HepG2 (cell line): ENCODE data around the gene PISD. TPM values are rescaled to one million over a fixed set of nuclear protein-coding genes. Genes with fewer than 3 reads are reported as not detected.

Experiments
- CBX5 ChIP-seq: sonication (generic); formaldehyde crosslinking; IDR thresholded peaks from 2 replicates; pipeline ENCODE4 v1.4.0; 2020; ENCODE audit warnings: missing genetic modification reagents, borderline replicate concordance
- PITX1 ChIP-seq: sonication (generic); formaldehyde crosslinking; IDR thresholded peaks from 2 replicates; pipeline ENCODE4 v1.5.1; 2020; ENCODE audit warnings: mild to moderate bottlenecking, missing genetic modification reagents
- POLR2G ChIP-seq: fragments of 200-400 bp; formaldehyde crosslinking; IDR thresholded peaks from 2 replicates; pipeline ENCODE4 v1.6.1; 2018; ENCODE audit warnings: mild to moderate bottlenecking, low read depth, low read length, moderate library complexity
- RELA ChIP-seq: sonication (generic); formaldehyde crosslinking; IDR thresholded peaks from 2 replicates; pipeline ENCODE4 v1.4.0; 2020; ENCODE audit warnings: missing genetic modification reagents
- SOX6 ChIP-seq, 2 experiments: fragments of 450-650 bp in 1 of 2; sonication (generic) in 1 of 2; formaldehyde crosslinking in 1 of 2; IDR thresholded peaks; 2 replicates each; pipeline versions ENCODE4 v1.4.0 to v1.6.1; 2017 to 2020; ENCODE audit warnings: antibody characterized with exemption in 1 of 2, mild to moderate bottlenecking in 1 of 2, missing genetic modification reagents in 1 of 2
- ZEB1 ChIP-seq: IDR thresholded peaks from 2 replicates; pipeline ENCODE4 v1.6.1; 2012; ENCODE audit warnings: mild to moderate bottlenecking, low read depth, inconsistent platforms; ENCODE audit not compliant: insufficient replicate concordance
- ZNF543 ChIP-seq: sonication (generic); formaldehyde crosslinking; IDR thresholded peaks from 2 replicates; pipeline ENCODE4 v1.4.0; 2020; ENCODE audit warnings: mild to moderate bottlenecking, missing genetic modification reagents
- ZNF629 ChIP-seq: sonication (generic); formaldehyde crosslinking; conservative IDR thresholded peaks from 2 replicates; pipeline ENCODE4 v1.5.0; 2020; ENCODE audit warnings: missing genetic modification reagents
- polyA plus RNA-seq, 8 experiments: library from polyadenylated mRNA; depleted of rRNA in 3 of 8; stranded (reverse) in 7 of 8; unstranded in 1 of 8; fragments of >200 nt; fragmentation: Illumina TruSeq in 4 of 8; extraction: Trizol in 4 of 8; gene quantifications; 2 replicates each; pipeline versions ENCODE4 v1.2.1 to v1.2.3, GENCODE V29; 2011 to 2016; ENCODE audit warnings: low read depth in 4 of 8, missing spikeins in 1 of 8, mixed read lengths in 1 of 8; ENCODE audit not compliant: insufficient read depth in 1 of 8
- total RNA-seq, 5 experiments: library from RNA; depleted of rRNA; stranded (reverse); fragments of >200 nt; fragmentation: Illumina TruSeq; extraction: Trizol; gene quantifications; 2 replicates each; pipeline ENCODE4 v1.2.3, GENCODE V29; 2016; ENCODE audit warnings: low read depth in 1 of 5
- TF ChIP-seq, protein P1 (sequence below): sonication (generic); formaldehyde crosslinking; IDR thresholded peaks from 2 replicates; pipeline ENCODE4 v1.5.0; 2020; ENCODE audit warnings: mild to moderate bottlenecking, missing genetic modification reagents, borderline replicate concordance
- TF ChIP-seq, protein P2 (sequence below): sonication (generic); formaldehyde crosslinking; IDR thresholded peaks from 2 replicates; pipeline ENCODE4 v1.9.0; 2022; ENCODE audit warnings: missing genetic modification reagents, mild to moderate bottlenecking, borderline replicate concordance
- TF ChIP-seq, protein P3 (sequence below): fragments of 450-650 bp; IDR thresholded peaks from 2 replicates; pipeline ENCODE4 v1.6.1; 2017
- TF ChIP-seq, protein P4 (sequence below): sonication (generic); formaldehyde crosslinking; IDR thresholded peaks from 2 replicates; pipeline ENCODE4 v1.8.1; 2022; ENCODE audit warnings: mild to moderate bottlenecking, missing genetic modification reagents
- TF ChIP-seq, protein P5 (sequence below): sonication (generic); formaldehyde crosslinking; IDR thresholded peaks from 2 replicates; pipeline ENCODE4 v1.8.1; 2023; ENCODE audit warnings: missing genetic modification reagents, inconsistent platforms, borderline replicate concordance
- TF ChIP-seq, protein P6 (sequence below): sonication (generic); formaldehyde crosslinking; IDR thresholded peaks from 2 replicates; pipeline ENCODE4 v1.4.0; 2020; ENCODE audit warnings: missing genetic modification reagents, borderline replicate concordance
- TF ChIP-seq, protein P7 (sequence below): sonication (generic); formaldehyde crosslinking; IDR thresholded peaks from 2 replicates; pipeline ENCODE4 v1.8.1; 2023; ENCODE audit warnings: mild to moderate bottlenecking, missing genetic modification reagents

PISD gene
- total and polyA plus RNA-seq, 2 of the 13 experiments (the other 11 are each of a cell fraction or from before 2014, with no cell fraction given), result 30.1 to 47.7 TPM

DNA sequence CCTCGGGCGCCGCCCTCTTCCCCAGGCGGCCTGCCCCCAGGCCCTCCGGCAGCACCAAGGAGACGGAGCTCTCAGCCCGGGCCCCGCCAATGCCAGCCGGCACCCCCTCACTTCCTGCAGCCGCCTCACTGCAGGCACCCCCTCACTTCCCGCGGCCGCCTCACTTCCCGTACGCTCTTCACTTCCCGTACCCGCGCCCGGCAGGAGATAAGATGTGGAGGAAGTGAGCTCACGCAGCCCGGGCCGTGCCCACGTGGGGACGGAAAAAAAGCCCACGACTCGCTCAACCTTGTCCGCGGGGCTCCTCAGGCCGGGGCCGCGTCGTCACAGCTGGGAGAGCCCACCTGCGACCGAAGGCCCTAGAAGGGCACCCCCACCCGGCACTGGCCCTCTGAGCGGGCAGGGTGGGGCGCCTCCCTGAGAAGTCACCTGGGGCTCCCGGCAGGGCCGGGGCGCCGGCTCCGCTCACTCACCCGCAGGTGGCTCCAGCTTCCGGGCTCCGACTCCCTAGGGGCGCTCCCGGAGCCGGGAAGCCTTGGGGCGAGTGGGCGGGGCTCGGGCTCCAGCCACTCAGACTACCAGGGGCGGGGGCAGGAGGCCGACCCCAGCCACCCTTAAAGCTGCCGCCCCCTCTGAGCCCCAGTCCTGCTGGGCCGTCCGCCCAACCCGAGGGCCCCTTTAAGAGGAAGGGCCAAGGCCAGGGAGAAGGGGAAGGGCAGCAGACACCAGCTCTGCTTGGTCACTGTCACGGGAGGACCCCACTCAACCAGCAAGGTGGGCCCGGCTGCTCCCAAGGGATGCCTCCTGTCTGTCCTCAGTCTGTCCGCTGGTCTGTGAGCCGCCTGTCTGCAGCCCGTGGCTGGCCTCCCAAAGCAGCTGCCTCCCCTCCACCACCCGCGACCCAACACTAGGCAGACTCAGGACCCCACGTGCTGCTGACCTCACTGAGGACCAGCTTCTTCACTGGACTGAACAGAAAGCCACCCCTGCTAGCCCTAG lies 31.4 kb downstream of the PISD start (continued):
- TF ChIP-seq, protein P1, sequence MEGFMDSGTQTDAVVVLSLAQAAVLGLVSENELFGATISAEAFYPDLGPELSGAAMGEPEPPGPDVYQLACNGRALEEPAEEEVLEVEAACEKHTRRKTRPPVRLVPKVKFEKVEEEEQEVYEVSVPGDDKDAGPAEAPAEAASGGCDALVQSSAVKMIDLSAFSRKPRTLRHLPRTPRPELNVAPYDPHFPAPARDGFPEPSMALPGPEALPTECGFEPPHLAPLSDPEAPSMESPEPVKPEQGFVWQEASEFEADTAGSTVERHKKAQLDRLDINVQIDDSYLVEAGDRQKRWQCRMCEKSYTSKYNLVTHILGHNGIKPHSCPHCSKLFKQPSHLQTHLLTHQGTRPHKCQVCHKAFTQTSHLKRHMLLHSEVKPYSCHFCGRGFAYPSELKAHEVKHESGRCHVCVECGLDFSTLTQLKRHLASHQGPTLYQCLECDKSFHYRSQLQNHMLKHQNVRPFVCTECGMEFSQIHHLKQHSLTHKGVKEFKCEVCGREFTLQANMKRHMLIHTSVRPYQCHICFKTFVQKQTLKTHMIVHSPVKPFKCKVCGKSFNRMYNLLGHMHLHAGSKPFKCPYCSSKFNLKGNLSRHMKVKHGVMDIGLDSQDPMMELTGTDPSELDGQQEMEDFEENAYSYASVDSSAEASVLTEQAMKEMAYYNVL (CRISPR knock-in tag), result no peak
- TF ChIP-seq, protein P2, sequence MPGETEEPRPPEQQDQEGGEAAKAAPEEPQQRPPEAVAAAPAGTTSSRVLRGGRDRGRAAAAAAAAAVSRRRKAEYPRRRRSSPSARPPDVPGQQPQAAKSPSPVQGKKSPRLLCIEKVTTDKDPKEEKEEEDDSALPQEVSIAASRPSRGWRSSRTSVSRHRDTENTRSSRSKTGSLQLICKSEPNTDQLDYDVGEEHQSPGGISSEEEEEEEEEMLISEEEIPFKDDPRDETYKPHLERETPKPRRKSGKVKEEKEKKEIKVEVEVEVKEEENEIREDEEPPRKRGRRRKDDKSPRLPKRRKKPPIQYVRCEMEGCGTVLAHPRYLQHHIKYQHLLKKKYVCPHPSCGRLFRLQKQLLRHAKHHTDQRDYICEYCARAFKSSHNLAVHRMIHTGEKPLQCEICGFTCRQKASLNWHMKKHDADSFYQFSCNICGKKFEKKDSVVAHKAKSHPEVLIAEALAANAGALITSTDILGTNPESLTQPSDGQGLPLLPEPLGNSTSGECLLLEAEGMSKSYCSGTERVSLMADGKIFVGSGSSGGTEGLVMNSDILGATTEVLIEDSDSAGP (CRISPR knock-in tag), result peak; percentile 100
- TF ChIP-seq SOX6 (IDR thresholded peaks at IDR 0.05) (no peak), SOX6 (CRISPR knock-in tag; IDR thresholded peaks at IDR 0.05) (peak; percentile 27; the same call in 1 of the 2 replicates), RELA (no peak), POLR2G (peak; percentile 78), ZEB1 (no peak), ZNF543 (CRISPR knock-in tag) (no peak), PITX1 (CRISPR knock-in tag) (no peak), CBX5 (CRISPR knock-in tag) (no peak), ZNF629 (no peak)
- TF ChIP-seq, protein P3, sequence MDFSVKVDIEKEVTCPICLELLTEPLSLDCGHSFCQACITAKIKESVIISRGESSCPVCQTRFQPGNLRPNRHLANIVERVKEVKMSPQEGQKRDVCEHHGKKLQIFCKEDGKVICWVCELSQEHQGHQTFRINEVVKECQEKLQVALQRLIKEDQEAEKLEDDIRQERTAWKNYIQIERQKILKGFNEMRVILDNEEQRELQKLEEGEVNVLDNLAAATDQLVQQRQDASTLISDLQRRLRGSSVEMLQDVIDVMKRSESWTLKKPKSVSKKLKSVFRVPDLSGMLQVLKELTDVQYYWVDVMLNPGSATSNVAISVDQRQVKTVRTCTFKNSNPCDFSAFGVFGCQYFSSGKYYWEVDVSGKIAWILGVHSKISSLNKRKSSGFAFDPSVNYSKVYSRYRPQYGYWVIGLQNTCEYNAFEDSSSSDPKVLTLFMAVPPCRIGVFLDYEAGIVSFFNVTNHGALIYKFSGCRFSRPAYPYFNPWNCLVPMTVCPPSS, result no peak
- TF ChIP-seq, protein P4, sequence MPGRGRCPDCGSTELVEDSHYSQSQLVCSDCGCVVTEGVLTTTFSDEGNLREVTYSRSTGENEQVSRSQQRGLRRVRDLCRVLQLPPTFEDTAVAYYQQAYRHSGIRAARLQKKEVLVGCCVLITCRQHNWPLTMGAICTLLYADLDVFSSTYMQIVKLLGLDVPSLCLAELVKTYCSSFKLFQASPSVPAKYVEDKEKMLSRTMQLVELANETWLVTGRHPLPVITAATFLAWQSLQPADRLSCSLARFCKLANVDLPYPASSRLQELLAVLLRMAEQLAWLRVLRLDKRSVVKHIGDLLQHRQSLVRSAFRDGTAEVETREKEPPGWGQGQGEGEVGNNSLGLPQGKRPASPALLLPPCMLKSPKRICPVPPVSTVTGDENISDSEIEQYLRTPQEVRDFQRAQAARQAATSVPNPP, result no peak
- TF ChIP-seq, protein P5, sequence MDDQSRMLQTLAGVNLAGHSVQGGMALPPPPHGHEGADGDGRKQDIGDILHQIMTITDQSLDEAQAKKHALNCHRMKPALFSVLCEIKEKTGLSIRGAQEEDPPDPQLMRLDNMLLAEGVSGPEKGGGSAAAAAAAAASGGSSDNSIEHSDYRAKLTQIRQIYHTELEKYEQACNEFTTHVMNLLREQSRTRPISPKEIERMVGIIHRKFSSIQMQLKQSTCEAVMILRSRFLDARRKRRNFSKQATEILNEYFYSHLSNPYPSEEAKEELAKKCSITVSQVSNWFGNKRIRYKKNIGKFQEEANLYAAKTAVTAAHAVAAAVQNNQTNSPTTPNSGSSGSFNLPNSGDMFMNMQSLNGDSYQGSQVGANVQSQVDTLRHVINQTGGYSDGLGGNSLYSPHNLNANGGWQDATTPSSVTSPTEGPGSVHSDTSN (CRISPR knock-in tag), result no peak
- TF ChIP-seq, protein P6, sequence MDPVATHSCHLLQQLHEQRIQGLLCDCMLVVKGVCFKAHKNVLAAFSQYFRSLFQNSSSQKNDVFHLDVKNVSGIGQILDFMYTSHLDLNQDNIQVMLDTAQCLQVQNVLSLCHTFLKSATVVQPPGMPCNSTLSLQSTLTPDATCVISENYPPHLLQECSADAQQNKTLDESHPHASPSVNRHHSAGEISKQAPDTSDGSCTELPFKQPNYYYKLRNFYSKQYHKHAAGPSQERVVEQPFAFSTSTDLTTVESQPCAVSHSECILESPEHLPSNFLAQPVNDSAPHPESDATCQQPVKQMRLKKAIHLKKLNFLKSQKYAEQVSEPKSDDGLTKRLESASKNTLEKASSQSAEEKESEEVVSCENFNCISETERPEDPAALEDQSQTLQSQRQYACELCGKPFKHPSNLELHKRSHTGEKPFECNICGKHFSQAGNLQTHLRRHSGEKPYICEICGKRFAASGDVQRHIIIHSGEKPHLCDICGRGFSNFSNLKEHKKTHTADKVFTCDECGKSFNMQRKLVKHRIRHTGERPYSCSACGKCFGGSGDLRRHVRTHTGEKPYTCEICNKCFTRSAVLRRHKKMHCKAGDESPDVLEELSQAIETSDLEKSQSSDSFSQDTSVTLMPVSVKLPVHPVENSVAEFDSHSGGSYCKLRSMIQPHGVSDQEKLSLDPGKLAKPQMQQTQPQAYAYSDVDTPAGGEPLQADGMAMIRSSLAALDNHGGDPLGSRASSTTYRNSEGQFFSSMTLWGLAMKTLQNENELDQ, result no peak
- TF ChIP-seq, protein P7, sequence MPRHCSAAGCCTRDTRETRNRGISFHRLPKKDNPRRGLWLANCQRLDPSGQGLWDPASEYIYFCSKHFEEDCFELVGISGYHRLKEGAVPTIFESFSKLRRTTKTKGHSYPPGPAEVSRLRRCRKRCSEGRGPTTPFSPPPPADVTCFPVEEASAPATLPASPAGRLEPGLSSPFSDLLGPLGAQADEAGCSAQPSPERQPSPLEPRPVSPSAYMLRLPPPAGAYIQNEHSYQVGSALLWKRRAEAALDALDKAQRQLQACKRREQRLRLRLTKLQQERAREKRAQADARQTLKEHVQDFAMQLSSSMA (CRISPR knock-in tag), result no peak
